GM18502 (cell line): ENCODE data around the gene ERFE.

Experiments used
- ATAC-seq: cut with Tn5 transposase; IDR thresholded peaks from one replicate; pipeline ENCODE4 v1.9.1; 2021; ENCODE audit warnings: mild to moderate bottlenecking; ENCODE audit not compliant: unreplicated experiment, poor library complexity

Gene ERFE

GRCh38 chr2:238125127-238125885 lies 33.5 kb upstream of the ERFE start:
- no peak for ATAC-seq

- no peak for ATAC-seq
Measured at GRCh38 chr2:238126338-238126737, 32.4 kb upstream of the ERFE start.

- ATAC-seq = no peak
Measured at GRCh38 chr2:238126775-238127164, 32.0 kb upstream of the ERFE start.

- peak; percentile 62 for ATAC-seq
Measured at GRCh38 chr2:238127165-238128060, 31.4 kb upstream of the ERFE start.

GRCh38 chr2:238128061-238128440 lies 30.7 kb upstream of the ERFE start:
- ATAC-seq = no peak

GRCh38 chr2:238128534-238129001 lies 30.2 kb upstream of the ERFE start:
- ATAC-seq = no peak

- no peak for ATAC-seq
Measured at GRCh38 chr2:238129166-238130010, 29.4 kb upstream of the ERFE start.

GRCh38 chr2:238130111-238130695 lies 28.6 kb upstream of the ERFE start:
- no peak for ATAC-seq

GRCh38 chr2:238130696-238131628 lies 27.8 kb upstream of the ERFE start:
- ATAC-seq = no peak

- no peak for ATAC-seq
Measured at GRCh38 chr2:238131761-238132462, 26.9 kb upstream of the ERFE start.

- no peak for ATAC-seq
Measured at GRCh38 chr2:238132463-238133450, 26.0 kb upstream of the ERFE start.

- no peak for ATAC-seq
Measured at GRCh38 chr2:238133499-238134392, 25.0 kb upstream of the ERFE start.

GRCh38 chr2:238134393-238134785 lies 24.4 kb upstream of the ERFE start:
- ATAC-seq = no peak

- ATAC-seq = no peak
Measured at GRCh38 chr2:238135601-238136150, 23.1 kb upstream of the ERFE start.

GRCh38 chr2:238136820-238137537 lies 21.8 kb upstream of the ERFE start:
- no peak for ATAC-seq
